ENCODE measurements around the gene ELL.
A peak's percentile ranks its signal among the peaks of the same experiment; 100 is the strongest.

Gene ELL

DNA sequence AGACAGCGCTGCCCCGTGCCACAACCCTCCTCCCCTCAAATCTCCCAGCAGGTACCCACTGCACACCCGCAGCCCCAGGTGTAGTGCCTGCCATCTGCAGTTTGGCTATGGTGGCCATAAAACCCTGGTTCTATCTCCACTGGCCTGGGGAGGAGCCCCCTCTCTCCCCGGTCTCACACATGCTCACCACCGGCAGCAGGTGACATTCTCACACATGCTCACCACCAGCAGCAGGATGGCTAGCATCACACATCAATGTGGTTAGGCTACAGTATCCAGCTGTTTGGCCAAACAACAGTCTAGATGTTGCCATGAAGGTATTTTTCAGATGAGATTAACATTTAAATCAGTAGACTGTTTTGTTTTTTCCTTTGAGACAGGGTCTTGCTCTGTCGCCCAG, 31.1 kb downstream of the ELL start (continued):
- TF ChIP-seq, protein P1, sequence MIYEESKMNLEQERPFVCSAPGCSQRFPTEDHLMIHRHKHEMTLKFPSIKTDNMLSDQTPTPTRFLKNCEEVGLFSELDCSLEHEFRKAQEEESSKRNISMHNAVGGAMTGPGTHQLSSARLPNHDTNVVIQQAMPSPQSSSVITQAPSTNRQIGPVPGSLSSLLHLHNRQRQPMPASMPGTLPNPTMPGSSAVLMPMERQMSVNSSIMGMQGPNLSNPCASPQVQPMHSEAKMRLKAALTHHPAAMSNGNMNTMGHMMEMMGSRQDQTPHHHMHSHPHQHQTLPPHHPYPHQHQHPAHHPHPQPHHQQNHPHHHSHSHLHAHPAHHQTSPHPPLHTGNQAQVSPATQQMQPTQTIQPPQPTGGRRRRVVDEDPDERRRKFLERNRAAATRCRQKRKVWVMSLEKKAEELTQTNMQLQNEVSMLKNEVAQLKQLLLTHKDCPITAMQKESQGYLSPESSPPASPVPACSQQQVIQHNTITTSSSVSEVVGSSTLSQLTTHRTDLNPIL (CRISPR knock-in tag; IDR thresholded peaks at IDR 0.05; ENCODE audit: low read depth), result no peak
- TF ChIP-seq ZNF70 (CRISPR knock-in tag; IDR thresholded peaks at IDR 0.05), result no peak
- TF ChIP-seq TCF4 (CRISPR knock-in tag; IDR thresholded peaks at IDR 0.05; ENCODE audit: borderline replicate concordance), result no peak

DNA sequence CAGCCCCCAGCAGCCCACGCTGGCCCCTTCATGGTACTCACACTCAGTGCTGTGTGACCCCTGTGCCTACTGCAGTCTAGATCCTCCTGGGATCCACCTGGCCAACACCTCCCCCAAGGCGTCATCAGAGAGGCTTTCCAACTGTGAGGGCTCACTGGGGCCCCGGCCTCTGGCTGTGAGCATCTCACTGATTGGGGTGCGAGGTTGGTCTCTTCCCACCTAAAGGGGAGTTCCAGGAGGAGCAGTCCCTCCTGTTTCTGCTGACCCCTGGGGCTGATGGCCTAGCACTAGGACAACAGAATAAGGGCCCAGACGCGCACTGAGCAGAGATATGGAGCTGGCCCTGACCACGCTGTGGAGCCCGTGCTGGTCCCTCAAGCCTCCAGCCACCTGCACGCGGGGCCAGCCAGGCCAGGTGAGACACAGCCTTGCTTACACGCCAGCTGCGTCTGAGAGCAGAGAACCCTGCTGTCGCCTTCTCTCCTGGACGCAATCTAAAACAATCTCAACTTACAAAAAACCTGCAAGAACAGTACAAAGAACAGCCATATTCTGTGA, 32.2 kb downstream of the ELL start:
- TF ChIP-seq ZFP30 (CRISPR knock-in tag; IDR thresholded peaks at IDR 0.05) (no peak), ESRRG (CRISPR knock-in tag; IDR thresholded peaks at IDR 0.05) (no peak), ZNF565 (CRISPR knock-in tag; conservative IDR thresholded peaks at IDR 0.05; ENCODE audit: low read depth) (no peak), PPARA (CRISPR knock-in tag; IDR thresholded peaks at IDR 0.05; ENCODE audit: borderline replicate concordance) (no peak), ZC3H10 (CRISPR knock-in tag; IDR thresholded peaks at IDR 0.05) (no peak), CSDC2 (CRISPR knock-in tag; IDR thresholded peaks at IDR 0.05) (no peak), ISL1 (CRISPR knock-in tag; IDR thresholded peaks at IDR 0.05) (no peak), RARB (CRISPR knock-in tag; IDR thresholded peaks at IDR 0.05) (no peak), SNAI2 (CRISPR knock-in tag; IDR thresholded peaks at IDR 0.05) (no peak), ZNF70 (CRISPR knock-in tag; IDR thresholded peaks at IDR 0.05) (no peak), BACH2 (CRISPR knock-in tag; IDR thresholded peaks at IDR 0.05; ENCODE audit: borderline replicate concordance) (no peak), ARNTL (CRISPR knock-in tag; IDR thresholded peaks at IDR 0.05; ENCODE audit: borderline replicate concordance, low read depth) (no peak), ZFP3 (CRISPR knock-in tag; IDR thresholded peaks at IDR 0.05) (no peak)
- TF ChIP-seq, protein P2, sequence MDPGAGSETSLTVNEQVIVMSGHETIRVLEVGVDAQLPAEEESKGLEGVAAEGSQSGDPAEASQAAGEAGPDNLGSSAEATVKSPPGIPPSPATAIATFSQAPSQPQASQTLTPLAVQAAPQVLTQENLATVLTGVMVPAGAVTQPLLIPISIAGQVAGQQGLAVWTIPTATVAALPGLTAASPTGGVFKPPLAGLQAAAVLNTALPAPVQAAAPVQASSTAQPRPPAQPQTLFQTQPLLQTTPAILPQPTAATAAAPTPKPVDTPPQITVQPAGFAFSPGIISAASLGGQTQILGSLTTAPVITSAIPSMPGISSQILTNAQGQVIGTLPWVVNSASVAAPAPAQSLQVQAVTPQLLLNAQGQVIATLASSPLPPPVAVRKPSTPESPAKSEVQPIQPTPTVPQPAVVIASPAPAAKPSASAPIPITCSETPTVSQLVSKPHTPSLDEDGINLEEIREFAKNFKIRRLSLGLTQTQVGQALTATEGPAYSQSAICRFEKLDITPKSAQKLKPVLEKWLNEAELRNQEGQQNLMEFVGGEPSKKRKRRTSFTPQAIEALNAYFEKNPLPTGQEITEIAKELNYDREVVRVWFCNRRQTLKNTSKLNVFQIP (CRISPR knock-in tag; IDR thresholded peaks at IDR 0.05; ENCODE audit: borderline replicate concordance, low read depth), result no peak
- TF ChIP-seq, protein P3, sequence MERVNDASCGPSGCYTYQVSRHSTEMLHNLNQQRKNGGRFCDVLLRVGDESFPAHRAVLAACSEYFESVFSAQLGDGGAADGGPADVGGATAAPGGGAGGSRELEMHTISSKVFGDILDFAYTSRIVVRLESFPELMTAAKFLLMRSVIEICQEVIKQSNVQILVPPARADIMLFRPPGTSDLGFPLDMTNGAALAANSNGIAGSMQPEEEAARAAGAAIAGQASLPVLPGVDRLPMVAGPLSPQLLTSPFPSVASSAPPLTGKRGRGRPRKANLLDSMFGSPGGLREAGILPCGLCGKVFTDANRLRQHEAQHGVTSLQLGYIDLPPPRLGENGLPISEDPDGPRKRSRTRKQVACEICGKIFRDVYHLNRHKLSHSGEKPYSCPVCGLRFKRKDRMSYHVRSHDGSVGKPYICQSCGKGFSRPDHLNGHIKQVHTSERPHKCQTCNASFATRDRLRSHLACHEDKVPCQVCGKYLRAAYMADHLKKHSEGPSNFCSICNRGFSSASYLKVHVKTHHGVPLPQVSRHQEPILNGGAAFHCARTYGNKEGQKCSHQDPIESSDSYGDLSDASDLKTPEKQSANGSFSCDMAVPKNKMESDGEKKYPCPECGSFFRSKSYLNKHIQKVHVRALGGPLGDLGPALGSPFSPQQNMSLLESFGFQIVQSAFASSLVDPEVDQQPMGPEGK (CRISPR knock-in tag; IDR thresholded peaks at IDR 0.05; ENCODE audit: borderline replicate concordance), result no peak
- no peak for ATAC-seq

DNA sequence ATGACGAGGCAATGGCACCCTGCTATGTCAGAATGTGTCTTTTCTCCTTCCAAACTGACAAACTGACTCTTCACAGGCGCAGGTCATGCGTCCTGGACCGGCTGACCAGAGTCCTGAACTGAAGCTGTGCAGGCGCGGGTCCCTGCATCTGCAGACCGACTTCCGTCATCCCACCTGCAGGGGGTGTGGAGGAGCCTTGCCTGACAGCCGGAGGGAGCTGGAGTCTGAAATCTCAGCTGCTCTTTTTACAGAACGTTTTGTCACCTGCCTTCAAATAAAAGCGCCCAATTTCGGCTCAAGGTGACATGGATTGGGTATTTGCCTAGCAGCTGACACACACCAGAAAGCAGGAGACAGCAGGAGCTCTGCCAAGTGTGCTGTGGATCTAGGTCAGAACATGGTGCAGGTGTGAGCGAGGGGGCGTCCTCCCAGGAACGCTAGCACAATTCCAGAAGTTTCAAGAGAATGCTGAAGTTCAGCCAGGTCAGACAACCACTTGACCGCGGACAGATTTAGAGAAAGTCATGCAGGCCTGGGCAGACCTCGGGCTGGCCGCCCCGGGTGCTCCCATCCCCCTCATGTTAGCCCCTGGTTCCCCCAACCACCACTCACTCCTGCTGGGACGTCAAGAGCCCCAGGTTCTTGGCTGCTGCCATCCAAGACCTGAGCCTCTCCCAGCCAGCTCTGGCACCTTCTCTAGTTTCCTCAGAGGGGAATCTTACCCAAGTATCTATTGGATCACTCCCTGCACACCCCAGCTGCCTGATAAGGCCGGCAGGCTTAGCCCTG, 32.8 kb downstream of the ELL start:
- ATAC-seq, result peak; percentile 49
- TF ChIP-seq CSDC2 (CRISPR knock-in tag; IDR thresholded peaks at IDR 0.05) (no peak), ZC3H10 (CRISPR knock-in tag; IDR thresholded peaks at IDR 0.05) (no peak), ISL1 (CRISPR knock-in tag; IDR thresholded peaks at IDR 0.05) (no peak), RARB (CRISPR knock-in tag; IDR thresholded peaks at IDR 0.05) (no peak), TOX (CRISPR knock-in tag; IDR thresholded peaks at IDR 0.05; ENCODE audit: borderline replicate concordance) (no peak), ZNF8 (CRISPR knock-in tag; IDR thresholded peaks at IDR 0.05) (no peak), ZNF70 (CRISPR knock-in tag; IDR thresholded peaks at IDR 0.05) (no peak), TCF4 (CRISPR knock-in tag; IDR thresholded peaks at IDR 0.05; ENCODE audit: borderline replicate concordance) (no peak), ZFP3 (CRISPR knock-in tag; IDR thresholded peaks at IDR 0.05) (no peak), ZFP30 (CRISPR knock-in tag; IDR thresholded peaks at IDR 0.05) (no peak), SNAI2 (CRISPR knock-in tag; IDR thresholded peaks at IDR 0.05) (no peak), ESRRG (CRISPR knock-in tag; IDR thresholded peaks at IDR 0.05) (no peak), OSR1 (CRISPR knock-in tag; IDR thresholded peaks at IDR 0.05) (no peak)
- TF ChIP-seq, protein P2 (CRISPR knock-in tag; IDR thresholded peaks at IDR 0.05; ENCODE audit: borderline replicate concordance, low read depth), result no peak
- TF ChIP-seq, protein P4, sequence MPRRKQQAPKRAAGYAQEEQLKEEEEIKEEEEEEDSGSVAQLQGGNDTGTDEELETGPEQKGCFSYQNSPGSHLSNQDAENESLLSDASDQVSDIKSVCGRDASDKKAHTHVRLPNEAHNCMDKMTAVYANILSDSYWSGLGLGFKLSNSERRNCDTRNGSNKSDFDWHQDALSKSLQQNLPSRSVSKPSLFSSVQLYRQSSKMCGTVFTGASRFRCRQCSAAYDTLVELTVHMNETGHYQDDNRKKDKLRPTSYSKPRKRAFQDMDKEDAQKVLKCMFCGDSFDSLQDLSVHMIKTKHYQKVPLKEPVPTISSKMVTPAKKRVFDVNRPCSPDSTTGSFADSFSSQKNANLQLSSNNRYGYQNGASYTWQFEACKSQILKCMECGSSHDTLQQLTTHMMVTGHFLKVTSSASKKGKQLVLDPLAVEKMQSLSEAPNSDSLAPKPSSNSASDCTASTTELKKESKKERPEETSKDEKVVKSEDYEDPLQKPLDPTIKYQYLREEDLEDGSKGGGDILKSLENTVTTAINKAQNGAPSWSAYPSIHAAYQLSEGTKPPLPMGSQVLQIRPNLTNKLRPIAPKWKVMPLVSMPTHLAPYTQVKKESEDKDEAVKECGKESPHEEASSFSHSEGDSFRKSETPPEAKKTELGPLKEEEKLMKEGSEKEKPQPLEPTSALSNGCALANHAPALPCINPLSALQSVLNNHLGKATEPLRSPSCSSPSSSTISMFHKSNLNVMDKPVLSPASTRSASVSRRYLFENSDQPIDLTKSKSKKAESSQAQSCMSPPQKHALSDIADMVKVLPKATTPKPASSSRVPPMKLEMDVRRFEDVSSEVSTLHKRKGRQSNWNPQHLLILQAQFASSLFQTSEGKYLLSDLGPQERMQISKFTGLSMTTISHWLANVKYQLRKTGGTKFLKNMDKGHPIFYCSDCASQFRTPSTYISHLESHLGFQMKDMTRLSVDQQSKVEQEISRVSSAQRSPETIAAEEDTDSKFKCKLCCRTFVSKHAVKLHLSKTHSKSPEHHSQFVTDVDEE (CRISPR knock-in tag; IDR thresholded peaks at IDR 0.05), result no peak
- TF ChIP-seq, protein P5, sequence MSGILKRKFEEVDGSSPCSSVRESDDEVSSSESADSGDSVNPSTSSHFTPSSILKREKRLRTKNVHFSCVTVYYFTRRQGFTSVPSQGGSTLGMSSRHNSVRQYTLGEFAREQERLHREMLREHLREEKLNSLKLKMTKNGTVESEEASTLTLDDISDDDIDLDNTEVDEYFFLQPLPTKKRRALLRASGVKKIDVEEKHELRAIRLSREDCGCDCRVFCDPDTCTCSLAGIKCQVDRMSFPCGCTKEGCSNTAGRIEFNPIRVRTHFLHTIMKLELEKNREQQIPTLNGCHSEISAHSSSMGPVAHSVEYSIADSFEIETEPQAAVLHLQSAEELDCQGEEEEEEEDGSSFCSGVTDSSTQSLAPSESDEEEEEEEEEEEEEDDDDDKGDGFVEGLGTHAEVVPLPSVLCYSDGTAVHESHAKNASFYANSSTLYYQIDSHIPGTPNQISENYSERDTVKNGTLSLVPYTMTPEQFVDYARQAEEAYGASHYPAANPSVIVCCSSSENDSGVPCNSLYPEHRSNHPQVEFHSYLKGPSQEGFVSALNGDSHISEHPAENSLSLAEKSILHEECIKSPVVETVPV (CRISPR knock-in tag; IDR thresholded peaks at IDR 0.05), result no peak
- TF ChIP-seq, protein P3 (CRISPR knock-in tag; IDR thresholded peaks at IDR 0.05; ENCODE audit: borderline replicate concordance), result no peak

Measured in SK-N-SH treated with all-trans-retinoic acid at 6 μM for 48 hours (cell line).